GM12801 (cell line): Measurements from ENCODE around the gene CD93.

Experiments used
- CTCF ChIP-seq: IDR thresholded peaks from one replicate; pipeline ENCODE4 v1.5.1; 2011; ENCODE audit warnings: control low read depth; ENCODE audit not compliant: insufficient read length; ENCODE audit errors: extremely low read depth

Gene CD93

GRCh38 chr20:23052904-23053303, 33.2 kb downstream of the CD93 start:
- TF ChIP-seq CTCF: no peak

DNA sequence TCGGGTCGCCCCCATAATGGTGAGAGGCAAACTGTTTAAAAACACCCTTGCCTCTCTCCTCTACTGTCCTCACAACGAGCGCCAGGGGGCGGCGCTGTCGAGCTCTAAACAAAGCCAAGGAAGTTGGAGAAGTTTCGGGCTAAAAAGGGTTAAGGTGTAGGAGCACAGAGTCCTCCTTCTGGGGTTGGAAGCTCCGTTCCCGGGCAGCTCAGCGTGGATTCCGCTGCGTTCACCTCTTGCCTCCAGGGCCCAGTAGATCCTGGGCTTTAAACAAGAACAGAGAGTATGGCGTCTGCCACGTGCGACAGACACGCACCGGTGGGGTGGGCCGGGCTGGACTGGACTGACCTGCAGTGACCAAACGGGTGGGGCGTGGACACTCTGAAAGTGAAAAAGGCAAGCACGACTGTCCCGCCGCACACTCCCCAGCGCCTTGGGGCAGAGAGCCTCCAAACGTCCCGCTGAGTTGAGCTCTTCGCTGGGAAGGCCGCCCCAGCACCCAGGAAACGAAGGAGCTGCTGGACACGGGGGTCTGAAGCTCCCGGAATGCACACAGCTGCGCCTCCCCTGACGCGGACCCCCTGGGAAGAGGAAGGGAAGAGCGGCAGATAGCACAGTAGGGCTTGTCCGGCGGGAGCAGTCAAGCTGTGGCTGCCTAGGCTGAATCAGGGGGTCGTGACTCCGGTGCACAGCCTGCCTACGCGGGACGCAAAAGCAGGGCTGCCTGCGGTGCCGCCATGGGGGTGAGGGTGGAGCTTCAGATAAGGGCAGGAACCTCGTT, 35.1 kb downstream of the CD93 start:
- no peak for TF ChIP-seq CTCF

DNA sequence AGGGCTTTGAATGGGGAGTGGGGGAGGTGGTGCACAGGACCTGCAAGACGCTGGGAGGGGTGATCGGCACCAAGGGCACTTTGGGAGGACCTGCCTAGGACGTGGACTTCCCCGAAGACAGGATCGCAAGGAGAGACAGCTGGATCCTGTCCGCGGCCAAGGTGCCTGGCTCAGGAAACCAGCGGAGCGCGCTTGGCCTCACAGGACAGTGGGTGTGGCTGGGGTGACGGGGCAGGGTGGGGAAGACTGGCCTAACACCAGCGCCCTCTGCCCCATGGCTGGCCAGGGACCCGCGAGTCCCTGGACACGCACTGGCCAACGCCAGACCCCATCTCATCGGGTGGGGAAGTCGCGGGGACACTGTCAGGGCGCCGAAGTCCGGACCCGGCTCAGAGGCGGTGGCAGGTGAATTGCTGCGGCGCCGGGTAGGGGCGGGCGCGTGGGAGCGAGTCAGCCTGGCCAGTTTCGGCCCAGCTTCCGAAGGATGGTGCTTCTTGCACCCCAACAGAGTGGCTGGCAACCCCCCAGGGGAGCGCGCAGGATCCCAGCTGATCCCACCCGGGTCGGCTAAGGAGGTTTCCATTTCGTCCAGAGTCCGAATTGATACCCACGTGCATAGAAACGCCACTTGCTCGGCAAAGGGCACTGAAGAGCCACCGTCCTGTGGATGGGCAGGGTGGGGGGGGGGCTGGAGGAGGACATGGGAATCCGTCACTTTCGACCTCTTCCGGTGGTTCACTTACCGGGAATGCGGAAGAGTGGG, 35.9 kb downstream of the CD93 start:
- TF ChIP-seq CTCF: no peak

- TF ChIP-seq CTCF: no peak
These were observed 36.7 kb downstream of the CD93 start, which contains the start of gene THBD for GRCh38 chr20:23049201-23050075. TSS of gene THBD (minus strand) at chr20:23049672. CDS start at chr20:23049504, 168 bp downstream.

DNA sequence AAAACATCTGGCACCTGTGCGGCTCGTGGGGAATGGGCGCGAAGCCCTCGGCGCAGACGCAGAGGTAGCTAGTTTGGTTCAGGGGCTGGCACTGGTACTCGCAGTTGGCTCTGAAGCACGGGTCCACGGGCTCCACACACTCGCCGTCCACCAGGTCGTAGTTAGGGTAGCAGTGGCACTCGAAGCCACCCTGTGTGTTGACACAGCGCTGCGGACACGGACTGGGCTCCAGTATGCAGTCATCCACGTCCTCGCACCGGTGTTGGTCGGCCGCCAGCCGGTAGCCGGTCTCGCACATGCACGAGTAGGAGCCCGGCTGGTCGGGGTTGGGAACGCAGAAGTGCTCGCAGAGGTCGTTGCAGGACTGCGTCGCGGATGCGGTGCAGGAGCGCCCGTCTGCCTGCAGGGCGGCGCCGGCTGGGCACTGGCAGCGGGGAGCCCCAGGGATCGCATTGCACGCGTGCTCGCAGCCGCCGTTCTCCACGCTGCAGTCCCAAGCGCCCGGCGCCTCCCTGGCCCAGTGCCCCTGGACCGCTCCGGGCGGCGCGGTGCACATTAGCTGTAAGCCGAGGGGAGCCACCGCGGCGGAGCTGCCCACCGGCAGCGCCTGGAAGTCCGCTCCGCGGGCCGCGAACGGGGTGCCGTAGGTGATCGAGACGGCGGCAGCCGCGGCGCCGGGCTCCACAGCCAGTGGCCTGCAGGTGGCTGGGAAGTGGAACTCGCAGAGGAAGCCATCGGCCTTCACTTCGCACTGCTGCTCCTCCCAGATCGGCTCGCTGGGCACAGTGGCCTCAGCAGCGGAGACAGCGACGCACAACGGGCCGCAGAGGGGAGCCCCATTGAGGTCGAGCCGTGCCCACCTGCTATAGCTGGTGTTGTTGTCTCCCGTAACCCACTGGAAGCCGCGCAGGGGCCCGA, 37.6 kb downstream of the CD93 start:
- TF ChIP-seq CTCF: no peak

DNA sequence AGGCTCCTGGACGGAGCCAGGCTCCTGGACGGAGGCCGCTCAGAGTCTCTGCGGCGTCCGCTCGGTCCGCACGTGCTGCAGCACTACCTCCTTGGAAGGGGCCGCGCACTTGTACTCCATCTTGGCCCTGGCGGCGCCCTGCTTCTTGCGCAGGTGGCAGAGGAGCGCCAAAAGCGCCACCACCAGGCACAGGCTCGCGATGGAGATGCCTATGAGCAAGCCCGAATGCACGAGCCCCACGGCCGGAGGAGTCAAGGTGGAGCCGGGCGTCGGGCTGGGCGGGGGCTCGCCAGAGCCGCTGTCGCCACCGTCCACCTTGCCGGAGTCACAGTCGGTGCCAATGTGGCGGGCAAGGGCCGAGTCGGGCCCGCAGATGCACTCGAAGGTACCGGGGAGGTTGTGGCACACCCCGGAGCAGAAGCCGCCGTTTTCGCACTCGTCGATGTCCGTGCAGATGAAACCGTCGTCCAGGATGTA, 38.3 kb downstream of the CD93 start:
- no peak for TF ChIP-seq CTCF
